ENCODE results near the gene NEURL1.
A peak's percentile ranks its signal among the peaks of the same experiment; 100 is the strongest.
"Not testable (repeated sequence)": the region's sequence is repeated elsewhere in the genome, so short reads cannot be mapped to it uniquely, and the experiment has no call there.

The NEURL1 gene

DNA sequence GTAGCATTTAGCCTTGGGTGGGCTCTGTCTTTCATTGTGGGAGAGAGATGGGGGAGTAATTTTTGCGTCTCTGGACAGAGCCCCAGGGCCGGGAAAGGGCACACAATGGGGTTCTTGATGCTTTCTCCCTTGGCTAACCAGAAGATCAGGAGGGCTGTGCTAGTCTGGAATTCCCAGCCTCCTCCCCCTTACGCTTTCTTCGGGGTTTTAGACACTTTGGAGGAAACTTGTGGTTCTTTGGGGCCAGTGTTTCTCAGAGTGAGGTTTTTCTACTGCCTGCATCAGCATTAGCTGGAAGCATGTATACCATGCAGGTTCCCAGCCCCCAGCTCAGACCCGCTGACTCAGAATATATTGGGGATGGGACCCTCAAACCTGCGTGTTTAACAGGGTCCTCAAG lies 7.0 kb downstream of the NEURL1 start:
- Histone ChIP-seq H3K27me3 (ENCODE audit: insufficient read depth, low read length, poor library complexity, severe bottlenecking) (no peaks in the 10 kb centered on the region), H3F3A (ENCODE audit: low read depth) (no peaks in the 10 kb centered on the region), H3K4me2 (ENCODE audit: low read depth, low read length, poor library complexity, severe bottlenecking) (no peak overlapping the region), H3K4me1 (ENCODE audit: insufficient read depth, low read length, poor library complexity, severe bottlenecking) (peaks cover 7% of the 10 kb centered on the region), H3K4me3 (ENCODE audit: low read length, poor library complexity, severe bottlenecking) (no peak overlapping the region), H2AFZ (ENCODE audit: low read length) (no peak overlapping the region), H3K79me2 (ENCODE audit: insufficient read depth, low read length) (no peaks in the 10 kb centered on the region), H3K9ac (ENCODE audit: low read depth, low read length, poor library complexity, severe bottlenecking) (no peak overlapping the region), H3K9me3 (ENCODE audit: insufficient read depth, low read depth, low read length) (no peaks in the 10 kb centered on the region), H4K20me1 (ENCODE audit: insufficient read depth, low read length, poor library complexity, severe bottlenecking) (no peaks in the 10 kb centered on the region), H3K9me2 (replicated peaks; ENCODE audit: low read depth, low read length) (no peaks in the 10 kb centered on the region), H3K36me3 (ENCODE audit: insufficient read depth, low read length) (no peaks in the 10 kb centered on the region)
- TF ChIP-seq EZH2phosphoT487 (IDR thresholded peaks at IDR 0.05; ENCODE audit: borderline replicate concordance), result no peak
- TF ChIP-seq, protein P1, sequence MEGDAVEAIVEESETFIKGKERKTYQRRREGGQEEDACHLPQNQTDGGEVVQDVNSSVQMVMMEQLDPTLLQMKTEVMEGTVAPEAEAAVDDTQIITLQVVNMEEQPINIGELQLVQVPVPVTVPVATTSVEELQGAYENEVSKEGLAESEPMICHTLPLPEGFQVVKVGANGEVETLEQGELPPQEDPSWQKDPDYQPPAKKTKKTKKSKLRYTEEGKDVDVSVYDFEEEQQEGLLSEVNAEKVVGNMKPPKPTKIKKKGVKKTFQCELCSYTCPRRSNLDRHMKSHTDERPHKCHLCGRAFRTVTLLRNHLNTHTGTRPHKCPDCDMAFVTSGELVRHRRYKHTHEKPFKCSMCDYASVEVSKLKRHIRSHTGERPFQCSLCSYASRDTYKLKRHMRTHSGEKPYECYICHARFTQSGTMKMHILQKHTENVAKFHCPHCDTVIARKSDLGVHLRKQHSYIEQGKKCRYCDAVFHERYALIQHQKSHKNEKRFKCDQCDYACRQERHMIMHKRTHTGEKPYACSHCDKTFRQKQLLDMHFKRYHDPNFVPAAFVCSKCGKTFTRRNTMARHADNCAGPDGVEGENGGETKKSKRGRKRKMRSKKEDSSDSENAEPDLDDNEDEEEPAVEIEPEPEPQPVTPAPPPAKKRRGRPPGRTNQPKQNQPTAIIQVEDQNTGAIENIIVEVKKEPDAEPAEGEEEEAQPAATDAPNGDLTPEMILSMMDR (conservative IDR thresholded peaks at IDR 0.05; ENCODE audit: low read length), result no peak

DNA sequence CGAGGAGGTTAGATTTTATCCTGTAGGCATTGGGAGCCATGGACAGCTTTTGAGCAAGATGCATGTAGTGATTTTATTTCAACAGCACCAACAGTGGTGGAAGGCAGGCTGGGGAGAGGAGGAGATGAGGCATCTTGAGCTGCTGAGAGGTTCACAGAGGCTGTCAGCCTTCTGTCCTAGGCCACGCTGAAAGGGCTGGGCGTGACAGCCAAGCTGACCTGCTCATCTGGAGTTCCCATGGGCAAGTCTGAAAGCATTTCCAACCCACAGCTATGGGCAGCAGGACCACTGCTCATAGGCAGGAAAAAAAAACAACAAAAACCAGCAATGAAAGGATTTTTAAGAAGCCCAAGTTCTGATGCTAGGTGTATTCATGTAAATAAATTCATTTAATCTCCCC lies 7.7 kb downstream of the NEURL1 start:
- TF ChIP-seq EZH2phosphoT487 (IDR thresholded peaks at IDR 0.05; ENCODE audit: borderline replicate concordance), result no peak
- TF ChIP-seq, protein P1 (conservative IDR thresholded peaks at IDR 0.05; ENCODE audit: low read length), result no peak
- Histone ChIP-seq H3K4me3 (ENCODE audit: low read length, poor library complexity, severe bottlenecking) (no peak overlapping the region), H3K27me3 (ENCODE audit: insufficient read depth, low read length, poor library complexity, severe bottlenecking) (no peaks in the 10 kb centered on the region), H3K9me2 (replicated peaks; ENCODE audit: low read depth, low read length) (no peaks in the 10 kb centered on the region), H3K4me2 (ENCODE audit: low read depth, low read length, poor library complexity, severe bottlenecking) (no peak overlapping the region), H2AFZ (ENCODE audit: low read length) (no peak overlapping the region), H4K20me1 (ENCODE audit: insufficient read depth, low read length, poor library complexity, severe bottlenecking) (no peaks in the 10 kb centered on the region), H3K9ac (ENCODE audit: low read depth, low read length, poor library complexity, severe bottlenecking) (no peak overlapping the region), H3K4me1 (ENCODE audit: insufficient read depth, low read length, poor library complexity, severe bottlenecking) (peaks cover 7% of the 10 kb centered on the region), H3K36me3 (ENCODE audit: insufficient read depth, low read length) (no peaks in the 10 kb centered on the region), H3K9me3 (ENCODE audit: insufficient read depth, low read depth, low read length) (no peaks in the 10 kb centered on the region), H3K79me2 (ENCODE audit: insufficient read depth, low read length) (no peaks in the 10 kb centered on the region), H3F3A (ENCODE audit: low read depth) (no peaks in the 10 kb centered on the region)

DNA sequence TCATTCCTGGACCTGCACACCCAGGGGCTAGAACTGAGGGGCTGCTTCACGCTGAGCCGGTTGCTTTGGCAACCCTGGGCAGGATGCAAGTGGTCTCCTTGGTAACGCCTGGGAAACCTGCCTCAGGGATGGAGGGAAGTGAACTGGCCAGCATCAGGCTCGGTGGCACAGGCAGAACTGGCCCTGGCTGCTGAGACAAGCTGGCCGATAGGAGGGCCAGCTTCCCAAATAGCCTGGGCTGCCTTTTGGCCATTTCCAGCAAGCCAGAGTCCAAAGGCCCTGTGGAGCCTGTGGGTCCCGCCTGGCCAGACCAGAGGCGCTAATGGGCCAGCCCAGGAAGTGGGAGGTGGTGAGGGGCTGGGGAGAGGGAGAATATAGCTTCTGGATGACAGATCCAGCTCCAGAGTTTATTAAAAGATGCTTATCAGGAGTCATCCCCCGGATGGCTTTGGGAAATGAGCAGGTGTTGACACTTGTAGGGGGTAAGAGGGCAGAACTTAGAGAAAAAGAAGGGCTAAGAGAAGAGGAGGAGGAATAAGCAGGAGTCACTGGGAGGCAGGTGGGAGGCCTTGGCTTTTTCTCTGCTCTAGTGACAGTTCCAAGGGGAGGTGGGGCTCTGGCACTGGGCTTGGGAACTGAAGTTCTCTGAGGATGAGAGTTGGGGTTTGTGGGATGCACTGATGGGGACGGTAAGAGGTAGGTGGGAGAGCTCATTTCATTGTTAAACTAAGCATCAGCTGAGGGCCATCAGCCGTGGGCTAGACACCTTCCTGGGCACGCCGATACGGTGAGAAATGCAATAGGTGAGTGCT lies 9.6 kb downstream of the NEURL1 start:
- Histone ChIP-seq H3K27me3 (ENCODE audit: insufficient read depth, low read length, poor library complexity, severe bottlenecking) (no peaks in the 10 kb centered on the region), H4K20me1 (ENCODE audit: insufficient read depth, low read length, poor library complexity, severe bottlenecking) (no peaks in the 10 kb centered on the region), H3K9me3 (ENCODE audit: insufficient read depth, low read depth, low read length) (no peaks in the 10 kb centered on the region), H3F3A (ENCODE audit: low read depth) (no peaks in the 10 kb centered on the region), H3K9me2 (replicated peaks; ENCODE audit: low read depth, low read length) (no peaks in the 10 kb centered on the region), H3K4me1 (ENCODE audit: insufficient read depth, low read length, poor library complexity, severe bottlenecking) (peaks cover 7% of the 10 kb centered on the region), H3K4me2 (ENCODE audit: low read depth, low read length, poor library complexity, severe bottlenecking) (no peak overlapping the region), H3K79me2 (ENCODE audit: insufficient read depth, low read length) (no peaks in the 10 kb centered on the region), H3K4me3 (ENCODE audit: low read length, poor library complexity, severe bottlenecking) (no peak overlapping the region), H3K36me3 (ENCODE audit: insufficient read depth, low read length) (no peaks in the 10 kb centered on the region), H2AFZ (ENCODE audit: low read length) (no peak overlapping the region), H3K9ac (ENCODE audit: low read depth, low read length, poor library complexity, severe bottlenecking) (no peak overlapping the region)
- TF ChIP-seq EZH2phosphoT487 (IDR thresholded peaks at IDR 0.05; ENCODE audit: borderline replicate concordance), result no peak
- TF ChIP-seq, protein P1 (conservative IDR thresholded peaks at IDR 0.05; ENCODE audit: low read length), result no peak

DNA sequence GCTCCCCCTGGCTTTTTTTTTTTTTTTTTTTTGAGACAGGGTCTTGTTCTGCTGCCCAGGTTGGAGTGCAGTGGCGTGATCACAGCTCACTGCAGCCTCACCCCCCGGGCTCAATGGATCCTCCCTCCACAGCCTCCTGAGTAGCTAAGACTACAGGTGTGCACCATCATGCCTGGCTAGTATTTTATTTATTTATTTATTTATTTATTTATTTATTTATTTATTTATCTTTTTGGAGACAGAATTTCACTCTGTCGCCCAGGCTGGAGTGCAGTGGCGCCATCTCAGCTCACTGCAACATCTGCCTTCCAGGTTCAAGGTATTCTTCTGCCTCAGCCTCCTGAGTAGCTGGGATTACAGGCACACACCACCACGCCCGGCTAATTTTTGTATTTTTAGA lies 10.3 kb downstream of the NEURL1 start:
- H3K9ac ChIP-seq (ENCODE audit: low read depth, low read length, poor library complexity, severe bottlenecking); H3K27me3 ChIP-seq (ENCODE audit: insufficient read depth, low read length, poor library complexity, severe bottlenecking): not testable (repeated sequence)
- peak overlapping the region; percentile 29 for H3K4me2 ChIP-seq (ENCODE audit: low read depth, low read length, poor library complexity, severe bottlenecking)

More for the DNA sequence above, 10.3 kb downstream of the NEURL1 start:
- not testable (repeated sequence) for H3K4me1 ChIP-seq (ENCODE audit: insufficient read depth, low read length, poor library complexity, severe bottlenecking); H3K9me3 ChIP-seq (ENCODE audit: insufficient read depth, low read depth, low read length); H3K4me3 ChIP-seq (ENCODE audit: low read length, poor library complexity, severe bottlenecking); H2AFZ ChIP-seq (ENCODE audit: low read length); H3F3A ChIP-seq (ENCODE audit: low read depth); H3K79me2 ChIP-seq (ENCODE audit: insufficient read depth, low read length); H3K9me2 ChIP-seq (replicated peaks; ENCODE audit: low read depth, low read length); H3K36me3 ChIP-seq (ENCODE audit: insufficient read depth, low read length); H4K20me1 ChIP-seq (ENCODE audit: insufficient read depth, low read length, poor library complexity, severe bottlenecking)
